NT2/D1 (cell line): ENCODE measurements around the gene TP53RK.

ENCODE experiments used
- SUZ12 ChIP-seq: IDR thresholded peaks from 2 replicates; pipeline ENCODE4 v1.6.1; 2011; ENCODE audit not compliant: insufficient read length, insufficient read depth; ENCODE audit errors: extremely low read depth
- YY1 ChIP-seq: IDR thresholded peaks from 2 replicates; pipeline ENCODE4 v1.6.1; 2011; ENCODE audit not compliant: insufficient read length, insufficient read depth
- ZNF274 ChIP-seq: IDR thresholded peaks from 2 replicates; pipeline ENCODE4 v1.6.1; 2011; ENCODE audit warnings: mild to moderate bottlenecking, low read depth, low read length

- no peak for TF ChIP-seq YY1
- no peak for TF ChIP-seq ZNF274
- TF ChIP-seq SUZ12, result no peak
Measured at GRCh38 chr20:46666818-46667515, 22.3 kb downstream of the TP53RK start.
